Measurements from ENCODE around the gene SRP72. TPM values are rescaled to one million over a fixed set of nuclear protein-coding genes. Genes with fewer than 3 reads are reported as not detected.
"Not testable (repeated sequence)": the region's sequence is repeated elsewhere in the genome, so short reads cannot be mapped to it uniquely, and the experiment has no call there.

Gene SRP72
- polyA plus RNA-seq, 2 of the 4 experiments (the other 2 are of a cell fraction) = 70.1 to 135 TPM

- no peak for TF ChIP-seq PBX3 (IDR thresholded peaks at IDR 0.05)
Measured at GRCh38 chr4:56463711-56464110, 3.7 kb upstream of the SRP72 start (continued).

GRCh38 chr4:56464581-56464980 is 2.8 kb upstream of the SRP72 start:
- Histone ChIP-seq H3K4me1 (peaks cover 31% of the 10 kb centered on the region; the same call in 2 of the 3 replicates), H3K4me3 (no peak overlapping the region), H3K9me3 (no peaks in the 10 kb centered on the region), H3K27ac (no peak overlapping the region), H3K4me2 (peak overlapping the region; percentile 88)
- ChIA-PET POLR2A (no interaction called here), CTCF (interaction anchor here (0.9 kb wide), 1 partner anchor 335 kb away, joined by 3 read pairs; no protein-coding TSS in a partner anchor)
- 69% methylated on average over 3 of the region's 3 CpGs for WGBS (ENCODE audit: missing lambda C conversion rate)
- DNase-seq (ENCODE audit: low read depth in 1 of 2, low spot score in 1 of 2) (no peak), ATAC-seq (no peak), FAIRE-seq (no peak)
- TF ChIP-seq CBX8 (IDR thresholded peaks at IDR 0.05) = no peak
- no peak for TF ChIP-seq RAD21 (conservative IDR thresholded peaks at IDR 0.05 in 1 of 2, IDR thresholded peaks at IDR 0.05 in 1 of 2)

DNA sequence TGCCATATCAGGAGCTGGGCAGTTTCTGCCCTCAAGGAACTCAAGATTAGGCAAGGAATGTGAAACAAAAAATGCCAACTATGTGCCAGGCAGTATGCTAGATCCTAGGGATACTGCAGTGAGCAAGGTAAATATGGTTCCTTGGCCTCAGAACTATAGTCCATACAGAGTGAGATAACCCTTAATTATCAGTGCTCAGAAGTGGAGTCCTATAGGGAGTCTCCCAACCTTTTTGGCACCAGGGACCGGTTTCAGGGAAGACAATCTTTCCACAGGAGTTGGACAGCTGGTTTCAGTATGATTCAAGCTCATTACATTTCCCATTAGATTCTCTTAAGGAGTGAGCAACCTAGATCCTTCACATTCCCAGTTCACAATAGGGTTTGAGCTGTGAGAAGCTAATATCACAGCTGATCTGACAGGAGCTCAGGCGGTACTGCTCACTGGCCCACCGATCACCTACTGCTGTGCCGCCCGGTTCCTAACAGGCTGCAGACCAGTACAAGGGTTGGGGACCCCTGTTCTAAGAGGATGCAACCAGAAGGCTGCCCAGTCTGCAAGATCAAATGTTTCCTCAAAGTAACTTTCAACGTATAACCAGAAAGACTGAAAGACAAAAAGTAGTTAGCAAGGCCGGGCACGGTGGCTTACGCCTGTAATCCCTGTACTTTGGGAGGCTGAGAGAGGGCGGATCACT is 1.7 kb upstream of the SRP72 start:
- no peak for FAIRE-seq

DNA sequence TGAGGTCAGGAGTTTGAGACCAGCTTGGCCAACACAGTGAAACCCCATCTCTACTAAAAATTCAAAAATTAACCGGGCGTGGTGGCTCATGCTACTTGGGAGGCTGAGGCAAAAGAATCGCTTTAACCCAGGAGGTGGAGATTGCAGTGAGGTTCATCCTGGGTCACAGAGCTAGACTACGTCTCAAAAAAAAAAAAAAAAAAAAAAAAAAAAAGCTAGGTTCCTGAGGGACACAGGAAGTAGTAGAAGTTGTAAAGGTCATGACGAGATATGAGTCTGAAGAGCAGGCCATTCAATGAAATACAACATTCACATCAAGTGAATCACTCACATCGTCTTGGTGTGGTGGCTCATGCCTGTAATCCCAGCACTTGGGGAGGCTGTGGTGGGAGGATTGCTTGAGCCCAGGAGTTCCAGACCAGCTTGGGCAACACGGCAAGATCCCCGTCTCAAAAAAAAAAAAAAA is 1.1 kb upstream of the SRP72 start:
- FAIRE-seq; H3K9me3 ChIP-seq; TF ChIP-seq FOSL2 (IDR thresholded peaks at IDR 0.05): not testable (repeated sequence)
- CTCF ChIA-PET = interaction anchor here (1.2 to 1.3 kb wide), 2 partner anchors 9 to 78 kb away, joined by 3 to 4 read pairs; no protein-coding TSS in a partner anchor
- TF ChIP-seq FOSL2 (CRISPR knock-in tag; IDR thresholded peaks at IDR 0.05) = peak; percentile 45; the same call in 1 of the 2 replicates
- TF ChIP-seq POLR2A (IDR thresholded peaks at IDR 0.05; ENCODE audit: low read length) = peak; percentile 34
- DNase-seq (ENCODE audit: low read depth in 1 of 2, low spot score in 1 of 2) (peak; percentile 69 to 80), ATAC-seq (peak; percentile 81 to 82)
- POLR2A ChIA-PET = interaction anchor here (0.6 to 3.7 kb wide), 9 partner anchors 8 to 511 kb away, joined by 3 to 33 read pairs (median 5); partner anchors contain the start of genes AASDH, PAICS and PPAT
- H3K27ac ChIP-seq = peak overlapping the region; percentile 98 to 100
- H3K4me2 ChIP-seq = peak overlapping the region; percentile 88
- WGBS (ENCODE audit: missing lambda C conversion rate) = 3% methylated on average over 8 of the region's 8 CpGs
- H3K4me3 ChIP-seq = peak overlapping the region; percentile 98
- peaks cover 27% of the 10 kb centered on the region; the same call in 2 of the 3 replicates for H3K4me1 ChIP-seq

More for the DNA sequence above, 1.7 kb upstream of the SRP72 start:
- ChIA-PET POLR2A (interaction anchor here (0.6 to 3.7 kb wide), 9 partner anchors 7 to 512 kb away, joined by 3 to 33 read pairs (median 5); partner anchors contain the start of genes AASDH, PAICS and PPAT), CTCF (interaction anchor here (1.2 to 1.3 kb wide), 2 partner anchors 10 to 79 kb away, joined by 3 to 4 read pairs; no protein-coding TSS in a partner anchor)
- DNase-seq (ENCODE audit: low read depth in 1 of 2, low spot score in 1 of 2) = no peak
- H3K9me3 ChIP-seq = no peaks in the 10 kb centered on the region
- peak overlapping the region; percentile 88 for H3K4me2 ChIP-seq
- peak overlapping the region; percentile 98 to 100 for H3K27ac ChIP-seq
- peaks cover 27% of the 10 kb centered on the region; the same call in 2 of the 3 replicates for H3K4me1 ChIP-seq
- TF ChIP-seq NFE2L2 (conservative IDR thresholded peaks at IDR 0.05; ENCODE audit: low read length) (no peak), GATA3 (IDR thresholded peaks at IDR 0.05; ENCODE audit: borderline replicate concordance) (no peak), NPAS2 (CRISPR knock-in tag; IDR thresholded peaks at IDR 0.05; ENCODE audit: borderline replicate concordance) (no peak), MYC (IDR thresholded peaks at IDR 0.05; ENCODE audit: borderline replicate concordance, low read length) (no peak), FOXS1 (CRISPR knock-in tag; IDR thresholded peaks at IDR 0.05) (no peak), USF2 (IDR thresholded peaks at IDR 0.05) (no peak), ZFP36 (IDR thresholded peaks at IDR 0.05; ENCODE audit: borderline replicate concordance, partially characterized antibody) (no peak)
- peak overlapping the region; percentile 98 for H3K4me3 ChIP-seq
- WGBS (ENCODE audit: missing lambda C conversion rate) = 72% methylated on average over 9 of the region's 10 CpGs
- peak in 1 of 2 experiments; percentile 7; a peak in 2 of 6 replicates for ATAC-seq

DNA sequence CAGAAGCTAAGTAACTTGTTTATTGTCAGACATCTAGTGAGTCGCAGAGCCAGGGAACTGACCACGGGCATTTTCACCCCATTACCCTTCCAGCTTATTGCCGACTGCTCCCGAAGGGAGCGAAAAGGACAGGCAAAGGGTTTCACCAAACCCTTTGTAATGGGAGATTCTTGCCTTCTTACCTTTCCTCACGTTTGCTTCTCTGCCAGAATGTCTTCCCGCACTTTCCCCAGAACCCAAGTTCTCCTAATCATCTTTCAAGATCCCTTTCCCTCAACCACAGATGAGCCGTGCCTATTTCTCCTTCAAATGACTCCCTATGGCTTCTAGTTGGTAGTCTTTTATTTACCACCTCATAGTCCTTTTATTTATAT is 520 bp upstream of the SRP72 start:
- peak overlapping the region; percentile 88 for H3K4me2 ChIP-seq
- ChIA-PET CTCF (interaction anchor here (1.3 kb wide), 1 partner anchor 78 kb away, joined by 4 read pairs; no protein-coding TSS in a partner anchor), POLR2A (interaction anchor here (0.9 to 3.7 kb wide), 6 partner anchors 32 to 511 kb away, joined by 3 to 33 read pairs (median 6); partner anchors contain the start of genes AASDH, PAICS and PPAT)
- FAIRE-seq (no peak), DNase-seq (ENCODE audit: low read depth in 1 of 2, low spot score in 1 of 2) (no peak), ATAC-seq (0 out of 6 replicates have a peak, but pooled peaks of 1 of the 2 experiments have one; percentile 5)
- peaks cover 27% of the 10 kb centered on the region; the same call in 2 of the 3 replicates for H3K4me1 ChIP-seq
- no peaks in the 10 kb centered on the region for H3K9me3 ChIP-seq
- H3K4me3 ChIP-seq = peak overlapping the region; percentile 98
- WGBS (ENCODE audit: missing lambda C conversion rate) = 1% methylated on average over 8 of the region's 8 CpGs
- peak overlapping the region; percentile 98 to 100 for H3K27ac ChIP-seq
- TF ChIP-seq GATA3 (IDR thresholded peaks at IDR 0.05; ENCODE audit: borderline replicate concordance) = no peak
- no peak for TF ChIP-seq EHMT2 (IDR thresholded peaks at IDR 0.05; ENCODE audit: low read depth)
- TF ChIP-seq NR3C1 (IDR thresholded peaks at IDR 0.05) = no peak
- TF ChIP-seq RCOR1 (IDR thresholded peaks at IDR 0.05; ENCODE audit: low read depth, low read length) = no peak
- TF ChIP-seq EP300 (IDR thresholded peaks at IDR 0.05) = no peak
- TF ChIP-seq CBX8 (IDR thresholded peaks at IDR 0.05) = no peak
- no peak for TF ChIP-seq CTCF (IDR thresholded peaks at IDR 0.05)
- no peak for TF ChIP-seq SREBF2 (IDR thresholded peaks at IDR 0.05)
- no peak for TF ChIP-seq EHF (CRISPR knock-in tag; IDR thresholded peaks at IDR 0.05)
- TF ChIP-seq HOXA7 (CRISPR knock-in tag; IDR thresholded peaks at IDR 0.05) = no peak
- TF ChIP-seq BCL3 (IDR thresholded peaks at IDR 0.05) = no peak

Data from A549 (cell line).